Measurements from ENCODE around the gene POLE. TPM values are rescaled to one million over a fixed set of nuclear protein-coding genes. Genes with fewer than 3 reads are reported as not detected.

POLE gene
- total and polyA plus RNA-seq, 10 of the 15 experiments (the other 5 are each of a cell fraction or from before 2014, with no cell fraction given) = 2.3 to 103 (median 37.1) TPM

GRCh38 chr12:132710405-132711079 is 23.4 kb upstream of the POLE start, which contains the start of gene PGAM5:
Gene PGAM5 (plus strand): TSS chr12:132710842. CDS start chr12:132710877, 35 bp downstream.
- no TSS peak for BruUV-seq (replicated peaks)
- Histone ChIP-seq H3K27me3 (replicated peaks in 1 of 2; ENCODE audit: control insufficient read depth in 2 of 2, insufficient read depth in 2 of 2, low read length in 1 of 2) (no peaks in the 10 kb centered on the region), H2AFZ (ENCODE audit: control insufficient read depth, low read depth, low read length) (peak within 1 kb of the TSS; percentile 77), H3K4me1 (ENCODE audit: control insufficient read depth, insufficient read depth, low read length) (no peaks in the 10 kb centered on the region; the same call in 1 of the 2 replicates), H3K36me3 (ENCODE audit: control insufficient read depth in 2 of 2, insufficient read depth in 2 of 2, low read length in 1 of 2) (peaks cover 5 to 9% of the 10 kb centered on the region in 2 experiments), H3K9ac (ENCODE audit: control insufficient read depth, insufficient read depth, low read length) (peak within 1 kb of the TSS; percentile 97), H3K27ac (ENCODE audit: control insufficient read depth, insufficient read depth) (peak within 1 kb of the TSS; percentile 97), H4K20me1 (ENCODE audit: control insufficient read depth, insufficient read depth) (no peaks in the 10 kb centered on the region; the same call in 1 of the 2 replicates), H3K4me2 (ENCODE audit: control insufficient read depth, insufficient read depth) (peak within 1 kb of the TSS; percentile 64), H3K79me2 (ENCODE audit: control insufficient read depth, insufficient read depth, low read length) (peaks cover 51% of the 10 kb centered on the region), H3K9me3 (replicated peaks; ENCODE audit: control insufficient read depth, insufficient read depth, low read length) (no peaks in the 10 kb centered on the region), H3K4me3 (peak within 1 kb of the TSS; percentile 95)
- DNase-seq (ENCODE audit: low read depth, low spot score) (peak; percentile 74), FAIRE-seq (peak; percentile 88), ATAC-seq (peak; percentile 95)
- intact Hi-C loops (cut with micrococcal nuclease; ENCODE audit: unreplicated experiment) (loop anchor here (1.0 kb wide), 1 partner anchor 23 kb away; the partner anchor contains the start of genes POLE and PXMP2), in situ Hi-C loops (cut with MboI) (no loop called here)
- ChIA-PET CTCF (interaction anchor here (0.6 kb wide), 1 partner anchor 1259 kb away, joined by 4 read pairs; no protein-coding TSS in a partner anchor), SMC1A (ENCODE audit: uncharacterized antibody, unreplicated experiment) (interaction anchor here (0.6 to 2.0 kb wide), 2 partner anchors 16 to 109 kb away, joined by 3 to 4 read pairs; no protein-coding TSS in a partner anchor), POLR2A (interaction anchor here (0.6 to 1.4 kb wide), 3 partner anchors 25 to 820 kb away, joined by 3 to 6 read pairs (median 3); no protein-coding TSS in a partner anchor), RAD21 (ENCODE audit: unreplicated experiment) (no interaction called here)
- WGBS (ENCODE audit: insufficient coverage, insufficient replicate concordance, low lambda C conversion rate, missing lambda C conversion rate) = under 1% methylated on average over 87 of the region's 94 CpGs
- TF ChIP-seq KDM1A (IDR thresholded peaks at IDR 0.05; ENCODE audit: borderline replicate concordance) (no peak), RAD51 (IDR thresholded peaks at IDR 0.05) (no peak), BCLAF1 (IDR thresholded peaks at IDR 0.05) (peak; percentile 54; the same call in 1 of the 2 replicates), ETV6 (conservative IDR thresholded peaks at IDR 0.05 in 1 of 2, IDR thresholded peaks at IDR 0.05 in 1 of 2; ENCODE audit: borderline replicate concordance in 1 of 2, low read depth in 1 of 2) (peak in 1 of 2 experiments; percentile 19; a peak in 1 of 4 replicates), SMARCA5 (IDR thresholded peaks at IDR 0.05) (peak; percentile 70), ZNF622 (IDR thresholded peaks at IDR 0.05) (no peak), ASH2L (IDR thresholded peaks at IDR 0.05; ENCODE audit: borderline replicate concordance, low read depth) (no peak), BRCA1 (IDR thresholded peaks at IDR 0.05; ENCODE audit: low read depth, low read length) (peak; percentile 63), DPF2 (IDR thresholded peaks at IDR 0.05) (peak; percentile 80), RELA (IDR thresholded peaks at IDR 0.05; ENCODE audit: borderline replicate concordance, partially characterized antibody) (peak; percentile 93), ZBED1 (IDR thresholded peaks at IDR 0.05; ENCODE audit: borderline replicate concordance) (no peak), JUNB (IDR thresholded peaks at IDR 0.05) (no peak), CREB1 (IDR thresholded peaks at IDR 0.05; ENCODE audit: low read depth) (peak; percentile 77), ZNF384 (IDR thresholded peaks at IDR 0.05; ENCODE audit: borderline replicate concordance, low read depth, low read length) (no peak), MYB (IDR thresholded peaks at IDR 0.05; ENCODE audit: borderline replicate concordance, low read depth, low read length) (no peak), NR2C1 (IDR thresholded peaks at IDR 0.05) (no peak; the same call in none of the 2 replicates), BACH1 (IDR thresholded peaks at IDR 0.05; ENCODE audit: borderline replicate concordance) (peak; percentile 100), SIX5 (IDR thresholded peaks at IDR 0.05; ENCODE audit: low read depth, low read length, severe bottlenecking) (peak; percentile 45), PML (IDR thresholded peaks at IDR 0.05; ENCODE audit: low read length) (0 out of 2 replicates have a peak, but pooled peaks have one; percentile 61), ELK1 (IDR thresholded peaks at IDR 0.05; ENCODE audit: low read depth, low read length) (peak; percentile 85)

Data from GM12878 (cell line).